HG02588 (cell line): ENCODE data around the gene PITPNB.

Source experiments
- ATAC-seq: cut with Tn5 transposase; IDR thresholded peaks from one replicate; pipeline ENCODE4 v1.9.1; 2021; ENCODE audit warnings: mild to moderate bottlenecking, moderate library complexity; ENCODE audit not compliant: unreplicated experiment

PITPNB gene

GRCh38 chr22:27863001-27863400 lies 56.1 kb downstream of the PITPNB start:
- no peak for ATAC-seq

DNA sequence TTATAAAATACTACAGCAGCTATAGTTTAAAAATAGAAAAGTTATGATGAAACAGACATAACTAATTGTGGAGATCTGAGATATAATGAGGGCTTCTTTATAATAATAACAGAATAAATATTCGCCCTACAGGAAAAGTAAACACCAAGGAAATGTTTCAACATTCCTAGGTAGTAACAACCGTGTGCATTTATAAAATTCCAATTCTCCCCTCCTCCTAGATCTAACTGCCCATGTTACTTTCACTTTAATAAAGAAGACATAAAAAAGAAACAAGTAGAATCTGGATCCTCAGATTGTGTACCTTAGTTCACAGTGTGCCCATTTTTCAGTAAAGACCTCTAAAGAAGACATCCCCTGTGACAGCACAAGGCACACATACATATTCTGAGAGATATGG lies 59.7 kb downstream of the PITPNB start:
- ATAC-seq: no peak

GRCh38 chr22:27858626-27859025 lies 60.4 kb downstream of the PITPNB start:
- no peak for ATAC-seq

- ATAC-seq: no peak
These were observed 61.6 kb downstream of the PITPNB start for GRCh38 chr22:27857443-27857842.

- ATAC-seq: no peak
These were observed 62.7 kb downstream of the PITPNB start for GRCh38 chr22:27856386-27856785.

DNA sequence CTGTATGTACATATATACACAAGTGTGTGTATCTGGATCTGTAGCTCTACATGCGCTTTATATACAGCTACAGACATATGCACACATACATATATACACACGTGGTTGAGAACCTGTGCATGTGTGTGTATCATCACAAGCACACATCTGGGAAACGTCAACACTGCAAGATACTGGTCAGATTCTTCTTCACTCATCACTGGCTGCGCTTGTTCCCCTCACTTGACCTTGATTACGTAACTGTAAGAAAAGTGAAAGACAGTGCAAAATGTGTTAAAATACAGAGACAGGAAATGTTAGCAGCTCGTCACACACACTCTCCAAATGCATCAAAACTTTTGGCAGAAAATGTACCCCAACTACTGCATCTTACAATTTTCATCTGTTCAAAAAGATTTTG lies 65.6 kb downstream of the PITPNB start:
- no peak for ATAC-seq

- ATAC-seq: no peak
These were observed 66.9 kb downstream of the PITPNB start for GRCh38 chr22:27851974-27852746.

GRCh38 chr22:27850000-27850521 lies 69.0 kb downstream of the PITPNB start:
- no peak for ATAC-seq

- ATAC-seq: no peak
These were observed 71.1 kb downstream of the PITPNB start for GRCh38 chr22:27848005-27848404.

GRCh38 chr22:27846910-27847309 lies 72.1 kb downstream of the PITPNB start:
- no peak for ATAC-seq

- ATAC-seq: no peak
These were observed 72.8 kb downstream of the PITPNB start for GRCh38 chr22:27846248-27846757.

GRCh38 chr22:27845644-27846043 lies 73.4 kb downstream of the PITPNB start:
- no peak for ATAC-seq

DNA sequence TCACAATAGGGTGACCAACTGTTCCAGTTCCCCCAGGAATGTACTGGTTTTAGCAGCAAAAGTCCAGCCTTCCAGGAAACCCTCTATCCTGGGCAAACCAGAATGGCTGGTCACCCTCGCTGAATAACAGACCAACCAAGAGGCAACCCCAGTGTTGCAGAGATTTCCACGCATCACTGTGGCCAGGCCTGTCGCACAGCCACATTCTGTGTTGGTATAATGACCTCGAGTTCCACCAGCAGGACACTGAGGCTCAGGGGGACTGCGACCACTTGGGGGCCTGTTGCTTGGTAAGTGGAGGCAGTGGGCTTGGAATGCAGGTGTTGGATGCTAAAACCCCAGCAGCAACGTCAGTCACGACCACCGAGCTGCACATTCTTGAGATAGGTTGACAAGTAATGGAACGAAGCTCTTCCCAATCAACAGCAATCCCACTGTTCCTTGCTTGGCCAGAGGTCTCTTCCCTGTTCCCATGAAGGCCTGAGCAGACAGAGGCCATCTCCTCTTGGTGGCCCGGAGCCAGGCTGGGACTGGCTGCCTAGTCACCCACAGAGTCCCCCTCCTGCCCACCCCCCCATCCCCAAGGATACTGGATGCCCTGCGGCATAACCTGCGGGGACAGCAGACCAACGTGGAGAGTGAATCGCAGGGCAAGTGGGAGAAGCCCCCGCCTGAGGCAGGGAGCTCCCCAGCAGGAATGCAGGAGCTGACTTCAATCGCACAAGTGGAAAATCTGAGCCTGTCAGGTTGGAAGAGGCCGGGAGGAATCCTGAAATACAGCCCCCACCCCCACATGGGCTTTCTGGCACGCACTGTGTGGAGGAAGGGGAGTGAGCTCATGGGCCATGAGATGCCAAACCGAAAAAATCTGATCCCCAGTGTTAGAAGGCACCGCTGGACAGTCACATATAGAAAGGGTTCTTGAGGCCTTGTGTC lies 74.1 kb downstream of the PITPNB start:
- no peak for ATAC-seq

DNA sequence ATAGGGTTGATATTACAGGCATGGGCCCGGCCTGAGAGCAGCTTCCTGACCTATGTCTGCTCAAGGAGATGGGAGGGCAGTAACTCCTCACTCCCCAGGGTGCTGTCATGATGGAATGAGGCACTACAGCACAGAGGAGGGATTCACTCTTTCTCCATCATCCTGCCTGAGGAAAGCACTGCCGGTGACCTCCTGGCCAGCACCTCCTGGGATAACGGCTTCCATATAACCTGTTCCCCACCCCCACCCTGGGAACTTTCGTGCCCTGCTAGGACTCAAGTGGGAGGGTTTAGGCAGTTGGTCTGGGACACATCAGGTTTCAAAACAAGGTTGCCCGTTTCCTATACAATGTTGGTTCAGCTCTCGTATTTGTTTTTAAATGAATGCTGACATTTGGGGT lies 74.8 kb downstream of the PITPNB start:
- no peak for ATAC-seq

DNA sequence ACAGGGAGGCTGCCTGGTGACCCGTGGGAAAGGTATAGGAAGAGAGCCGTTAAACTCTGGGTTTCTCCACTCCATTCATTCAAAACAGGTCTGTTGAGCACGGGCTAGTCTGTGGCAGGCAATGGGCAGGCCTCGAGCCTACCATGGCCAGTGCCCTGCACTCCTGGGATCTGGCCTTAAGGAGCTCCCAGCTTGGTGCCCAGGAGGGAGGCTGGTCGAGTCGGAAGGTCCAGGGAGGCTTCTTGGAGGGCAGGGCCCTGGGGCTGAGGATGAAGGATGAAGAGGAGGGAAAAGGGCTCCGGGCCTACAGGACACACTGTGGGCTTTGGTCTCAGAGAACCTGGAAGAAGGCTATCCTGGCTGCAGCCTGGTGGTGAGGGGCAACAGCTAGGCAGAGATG lies 75.6 kb downstream of the PITPNB start:
- no peak for ATAC-seq

DNA sequence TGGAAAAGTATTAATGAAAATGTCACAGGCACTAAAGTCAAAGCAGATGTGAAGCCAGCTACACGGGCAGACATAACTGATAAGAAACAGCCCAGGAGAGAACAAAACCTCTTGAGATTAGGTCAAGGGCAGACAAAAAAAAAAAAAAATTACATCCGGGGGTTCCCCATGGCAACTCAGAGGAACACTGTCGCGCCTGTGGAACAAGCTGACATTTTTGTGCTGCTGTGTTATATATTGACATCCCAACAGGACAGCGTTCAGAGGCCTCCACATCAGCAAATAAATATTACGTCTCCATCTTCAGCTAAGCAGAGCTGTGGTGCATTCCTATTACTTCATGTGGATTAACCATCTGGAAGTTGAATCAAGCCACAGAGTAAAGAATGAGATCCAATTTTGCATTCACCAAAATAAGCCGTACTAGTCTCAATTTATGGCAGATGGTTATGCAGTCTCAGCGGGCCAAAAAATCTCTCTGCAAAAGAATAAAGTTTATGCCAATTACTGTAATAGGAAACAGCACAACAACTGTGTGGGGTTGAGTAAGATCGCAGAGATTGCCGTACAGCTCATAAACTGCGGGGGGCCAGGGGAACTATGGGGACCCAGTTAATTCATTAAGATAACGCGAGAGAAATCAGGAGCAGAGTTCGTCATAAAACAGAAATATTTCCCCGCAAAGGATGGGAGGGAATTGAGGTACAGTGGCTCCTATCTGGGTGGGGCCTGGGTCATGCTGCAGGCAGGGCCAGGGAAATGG lies 76.2 kb downstream of the PITPNB start:
- ATAC-seq: no peak

GRCh38 chr22:27842201-27842600 lies 76.9 kb downstream of the PITPNB start:
- no peak for ATAC-seq

GRCh38 chr22:27840436-27840835 lies 78.6 kb downstream of the PITPNB start:
- ATAC-seq: no peak

- ATAC-seq: no peak
These were observed 79.9 kb downstream of the PITPNB start for GRCh38 chr22:27839057-27839660.

DNA sequence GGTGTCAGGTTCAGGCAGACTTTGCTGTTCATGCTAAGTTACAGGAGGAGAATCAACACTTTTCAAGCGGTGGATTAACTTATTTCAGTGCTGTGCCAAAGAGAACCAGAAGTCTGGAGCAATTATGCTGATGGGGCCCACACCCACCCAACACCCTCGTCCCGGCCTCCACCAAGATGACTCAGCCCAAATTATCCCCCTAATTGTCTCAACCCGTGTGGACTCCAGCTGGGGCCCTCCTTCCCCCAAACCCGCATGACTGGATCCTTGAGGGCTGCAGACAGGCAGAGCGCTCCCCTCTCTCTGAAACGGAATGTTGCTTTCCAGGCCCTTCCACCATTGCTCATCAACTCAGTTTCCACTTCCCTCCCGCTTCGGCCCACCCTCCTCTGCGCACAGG lies 82.9 kb downstream of the PITPNB start:
- ATAC-seq: no peak
